Sigmoid colon (tissue), 4 donors: ENCODE results near the gene C17orf78.

ENCODE experiments used
- CTCF ChIP-seq, 4 experiments: fragments of 450-650 bp in 3 of 4; fragments of 200-600 bp in 1 of 4; IDR thresholded peaks; one replicate each; pipeline ENCODE4 v1.5.1; 2016 to 2019; ENCODE audit warnings: antibody characterized with exemption in 4 of 4, mild to moderate bottlenecking in 3 of 4, moderate library complexity in 2 of 4
- EP300 ChIP-seq, 4 donors: sonication (generic); formaldehyde crosslinking; IDR thresholded peaks; one replicate each; pipeline ENCODE4 v1.6.1; 2017; ENCODE audit warnings: antibody characterized with exemption in 4 of 4
- POLR2A ChIP-seq, 2 donors: fragments of 450-650 bp; IDR thresholded peaks; one replicate each; pipeline ENCODE4 v1.6.1; 2016; ENCODE audit warnings: antibody characterized with exemption in 2 of 2, mild to moderate bottlenecking in 2 of 2, moderate library complexity in 2 of 2

GRCh38 chr17:37338847-37339246 is 36.9 kb upstream of the C17orf78 start:
- no peak for TF ChIP-seq POLR2A (IDR thresholded peaks at IDR 0.05)
- no peak for TF ChIP-seq CTCF (IDR thresholded peaks at IDR 0.05)
- TF ChIP-seq EP300 (IDR thresholded peaks at IDR 0.05) = no peak
